ENCODE results near the gene TMEM270. TPM values are rescaled to one million over a fixed set of nuclear protein-coding genes. Genes with fewer than 3 reads are reported as not detected.
"Not testable (repeated sequence)": the region's sequence is repeated elsewhere in the genome, so short reads cannot be mapped to it uniquely, and the experiment has no call there.

The TMEM270 gene
- total RNA-seq, 1 experiment from 2014 or later: not detected

DNA sequence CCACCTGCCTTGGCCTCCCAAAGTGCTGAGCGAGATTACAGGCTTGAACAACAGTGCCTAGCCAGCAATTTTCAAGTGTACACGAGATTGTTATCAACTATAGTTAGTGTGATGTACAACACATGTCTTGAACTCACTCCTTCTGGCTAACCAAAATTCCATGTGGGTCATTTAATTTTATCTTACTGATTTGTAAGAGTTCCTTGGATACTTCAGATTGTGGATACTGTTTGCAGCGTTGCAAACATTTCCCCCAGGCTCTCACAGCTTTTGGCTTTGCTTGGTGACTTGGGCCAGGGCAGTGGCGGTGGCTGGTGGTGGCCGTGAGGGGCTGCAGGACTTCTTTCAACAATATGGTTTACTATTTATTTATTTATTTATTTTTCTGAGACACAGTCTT lies 8.5 kb upstream of the TMEM270 start:
- DNase-seq (ENCODE audit: low spot score): no peak

- no peak for DNase-seq (ENCODE audit: low spot score)
Measured at GRCh38 chr7:73856941-73857340, 4.0 kb upstream of the TMEM270 start.

DNA sequence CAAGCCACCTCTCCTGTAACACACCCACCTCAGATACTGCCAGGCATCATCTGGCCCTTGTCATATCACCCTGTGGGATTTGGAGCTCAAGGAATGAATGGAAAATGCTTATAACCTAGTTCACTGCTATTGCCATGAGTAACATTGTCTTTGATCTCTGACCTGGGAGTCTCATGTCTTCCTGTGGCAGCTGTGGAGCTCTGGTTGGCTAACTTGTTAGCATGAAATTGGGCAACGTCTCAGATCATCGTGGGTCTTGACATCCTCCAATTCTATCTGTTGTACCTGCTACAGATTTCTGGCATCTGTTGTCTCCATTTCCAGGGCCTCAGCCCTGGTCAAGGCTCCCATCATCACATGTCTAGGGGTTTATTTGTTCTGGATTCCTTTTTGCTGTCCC lies 2.2 kb upstream of the TMEM270 start:
- DNase-seq (ENCODE audit: low spot score): no peak

GRCh38 chr7:73861305-73861704 lies 346 bp downstream of the TMEM270 start:
- DNase-seq (ENCODE audit: low spot score): no peak

GRCh38 chr7:73864981-73865711 lies 4.2 kb downstream of the TMEM270 start:
- no peak for DNase-seq (ENCODE audit: low spot score)

DNA sequence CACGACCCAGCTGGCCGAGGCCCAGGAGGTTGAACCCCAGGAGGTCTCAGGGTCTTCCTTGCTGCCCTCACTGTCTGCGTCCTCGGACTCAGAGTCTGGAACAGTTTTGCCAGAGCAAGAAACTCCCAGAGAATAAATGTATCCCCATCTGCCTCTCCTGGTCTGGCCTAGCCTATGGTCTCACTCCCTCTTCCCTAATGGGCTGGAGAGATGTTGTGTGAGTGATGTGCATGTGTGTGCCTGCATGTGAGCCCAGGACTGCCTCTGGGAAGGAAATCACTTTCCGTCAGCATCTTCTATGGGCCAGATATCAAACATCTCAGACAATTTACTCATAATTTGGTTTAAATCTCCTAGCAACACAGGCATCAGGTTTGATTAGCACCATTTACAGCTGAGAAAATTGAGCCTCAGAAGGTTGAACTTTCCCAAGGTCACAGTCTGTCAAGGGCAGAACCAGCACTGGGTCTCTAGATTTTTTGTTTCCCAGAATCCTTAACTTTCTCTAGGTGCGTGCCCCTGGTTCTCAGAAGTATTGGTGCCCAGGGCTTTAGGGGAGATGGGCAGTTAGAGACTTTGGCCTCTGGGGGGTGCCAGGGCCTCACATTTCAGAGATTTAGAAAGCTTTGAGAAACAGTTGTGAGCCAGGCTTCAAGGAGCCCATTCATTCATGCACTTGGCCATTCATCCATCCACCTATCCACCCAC lies 4.9 kb downstream of the TMEM270 start:
- DNase-seq (ENCODE audit: low spot score): peak; percentile 85

GRCh38 chr7:73866446-73866767 lies 5.4 kb downstream of the TMEM270 start:
- no peak for DNase-seq (ENCODE audit: low spot score)

DNA sequence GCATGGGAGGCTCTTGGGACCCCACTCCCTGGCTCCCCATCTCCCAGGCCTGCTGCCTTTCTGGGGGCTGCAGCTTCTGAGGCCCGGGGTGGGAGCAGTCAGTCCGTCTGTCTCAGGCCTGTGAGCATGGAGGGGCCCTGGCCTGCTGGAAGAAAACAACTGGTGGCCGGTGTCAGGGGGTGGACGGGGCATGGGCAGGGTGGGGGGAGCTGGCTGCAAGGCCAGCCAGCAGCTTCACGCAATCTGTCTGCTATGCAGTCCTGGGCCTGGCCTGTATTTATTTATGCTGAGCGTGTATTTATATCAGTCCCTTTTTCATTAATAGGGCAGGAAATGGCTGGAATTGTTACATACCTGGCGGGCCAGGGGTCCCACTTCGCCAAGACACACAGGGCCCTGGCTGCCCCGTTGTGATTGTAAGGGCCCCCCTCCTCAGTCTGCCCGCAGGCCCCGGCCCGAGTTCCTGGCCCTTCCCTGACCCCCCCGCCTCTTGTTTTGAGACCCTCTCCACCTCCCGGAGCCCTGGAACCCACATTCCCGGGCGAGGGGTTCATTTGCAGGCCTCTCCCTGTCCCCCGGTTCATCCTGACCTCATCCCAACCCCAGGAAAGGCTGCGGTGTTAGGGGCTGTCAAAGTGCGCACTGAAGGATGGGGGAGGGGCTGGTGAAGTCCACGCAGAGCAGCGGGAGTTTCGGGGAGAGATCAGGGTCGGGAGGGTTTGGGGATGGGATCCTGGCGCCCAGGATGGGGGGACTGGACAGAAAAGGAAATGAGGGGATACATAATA lies 8.2 kb downstream of the TMEM270 start:
- DNase-seq (ENCODE audit: low spot score): no peak

DNA sequence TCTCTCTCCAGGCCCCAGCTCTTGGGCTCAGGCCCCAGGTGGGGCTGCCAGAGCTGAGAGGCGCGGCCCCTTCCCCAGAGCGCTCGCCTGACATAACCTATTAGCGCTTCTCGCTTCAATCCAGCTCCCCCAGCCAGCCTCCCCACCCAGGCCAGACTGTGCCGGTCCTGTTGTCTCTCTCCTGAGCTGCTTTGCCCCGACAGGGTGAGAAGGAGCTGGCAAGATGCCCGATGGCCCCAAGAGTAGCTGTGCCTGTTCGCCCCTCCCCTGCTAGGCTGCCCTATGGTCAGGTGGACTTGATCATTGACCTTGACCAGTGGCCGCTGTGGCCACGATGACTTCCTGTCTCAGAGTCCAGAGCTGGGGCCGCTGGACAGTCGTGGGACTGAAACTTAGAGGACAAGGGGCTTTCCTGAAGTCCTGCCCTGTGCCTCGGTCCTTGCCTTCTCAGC lies 9.1 kb downstream of the TMEM270 start:
- DNase-seq (ENCODE audit: low spot score): no peak

GRCh38 chr7:73871163-73872011 lies 10.4 kb downstream of the TMEM270 start:
- DNase-seq (ENCODE audit: low spot score): no peak

- no peak for DNase-seq (ENCODE audit: low spot score)
Measured at GRCh38 chr7:73872056-73872908, 11.3 kb downstream of the TMEM270 start.

GRCh38 chr7:73876361-73876760 lies 15.4 kb downstream of the TMEM270 start:
- no peak for DNase-seq (ENCODE audit: low spot score)

GRCh38 chr7:73876973-73877372 lies 16.0 kb downstream of the TMEM270 start:
- DNase-seq (ENCODE audit: low spot score): no peak

DNA sequence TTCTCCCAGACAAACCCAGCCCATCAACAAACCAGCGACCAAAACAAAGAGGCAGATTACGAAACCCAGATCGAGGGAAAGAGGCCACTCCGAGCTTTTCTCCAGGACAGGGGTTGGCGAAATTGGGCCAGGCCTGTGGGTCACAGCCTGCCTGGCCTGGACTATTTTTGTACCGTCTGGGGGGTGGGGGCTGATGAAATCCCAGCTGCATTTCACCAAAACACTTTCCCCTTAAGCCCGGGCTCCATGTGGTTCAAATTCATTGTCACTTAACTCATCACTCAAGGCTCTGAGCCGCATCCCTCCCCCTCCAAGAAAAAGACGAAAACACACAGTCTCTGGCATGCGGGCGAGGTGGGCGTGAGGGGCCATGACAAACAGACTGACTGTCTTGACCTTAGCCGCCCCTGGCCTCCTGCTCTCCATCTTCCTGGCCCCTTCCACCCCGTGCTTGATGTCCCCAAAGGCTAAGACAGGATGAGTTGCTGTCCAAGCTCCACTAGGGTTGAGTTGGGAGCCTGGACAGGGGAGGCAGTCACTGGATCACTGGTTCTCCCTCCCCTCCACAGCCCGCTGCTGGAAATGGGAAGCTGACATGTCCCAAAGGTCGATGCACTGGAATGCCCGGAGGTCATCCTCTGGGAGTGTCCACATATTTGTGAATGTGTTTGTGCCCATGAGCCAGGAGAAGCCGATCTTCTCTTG lies 19.2 kb downstream of the TMEM270 start:
- DNase-seq (ENCODE audit: low spot score): no peak

DNA sequence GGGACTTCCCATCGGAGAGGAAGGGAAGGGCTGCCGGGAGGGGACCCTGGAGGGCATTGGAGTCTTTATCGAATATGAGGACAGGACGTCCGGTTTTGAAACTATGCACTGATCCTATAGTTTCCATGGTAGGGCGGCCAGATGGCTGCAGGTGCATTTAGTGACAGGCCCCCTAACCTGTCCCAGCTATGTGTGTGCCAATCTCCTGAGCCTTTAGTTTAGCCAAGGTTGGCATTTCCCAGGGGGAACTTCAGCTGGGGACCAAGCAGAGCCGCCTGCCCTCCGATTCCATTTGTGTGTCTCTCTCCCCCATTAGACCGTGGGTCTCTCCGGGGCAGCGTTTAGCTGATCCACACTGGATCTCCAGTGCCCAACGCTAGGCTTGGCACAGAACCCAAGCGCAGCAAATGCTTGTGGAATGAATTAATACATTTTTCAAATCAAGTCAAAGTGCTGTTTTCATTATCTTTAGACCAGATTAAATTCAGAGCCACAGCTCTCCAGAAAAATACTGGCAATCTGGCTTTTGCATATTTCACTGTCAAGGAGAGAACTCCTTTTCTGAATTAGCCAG lies 19.9 kb downstream of the TMEM270 start:
- DNase-seq (ENCODE audit: low spot score): no peak

DNA sequence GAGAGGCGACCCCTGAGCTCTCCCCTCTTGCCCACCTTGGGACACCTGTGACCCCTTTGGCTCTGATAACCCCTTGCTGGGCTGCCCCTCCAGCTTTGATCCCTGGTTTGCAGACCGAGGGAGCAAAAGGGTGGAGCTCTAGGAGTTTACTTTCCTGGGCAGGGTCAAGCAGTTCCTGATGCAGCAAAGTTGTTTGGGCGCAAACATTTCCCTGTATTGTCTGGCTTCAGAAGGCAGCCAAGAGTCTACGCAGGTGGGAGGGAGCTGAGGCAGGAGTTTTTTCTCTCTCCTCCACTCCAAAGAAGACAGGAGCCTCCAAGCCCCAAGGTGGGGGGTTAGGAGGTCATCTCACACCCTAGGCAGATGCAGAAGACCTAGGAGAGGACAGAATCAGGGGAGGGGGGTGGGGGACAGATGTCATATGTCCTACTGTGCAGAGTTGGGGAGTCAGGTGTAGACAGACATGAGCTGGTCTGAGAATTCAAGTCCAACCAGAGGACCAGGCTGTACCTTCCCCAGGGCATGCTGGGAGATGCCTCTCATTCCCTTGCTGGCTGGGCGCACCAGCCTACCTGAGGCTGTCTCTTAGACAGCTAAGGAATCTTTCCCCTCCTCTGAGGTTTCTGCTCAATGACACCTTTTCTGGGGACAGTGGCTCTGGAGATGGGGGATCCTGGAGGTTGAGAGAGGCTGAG lies 20.5 kb downstream of the TMEM270 start:
- DNase-seq (ENCODE audit: low spot score): peak; percentile 36

- DNase-seq (ENCODE audit: low spot score): no peak
Measured at GRCh38 chr7:73882047-73882402, 21.1 kb downstream of the TMEM270 start.

GRCh38 chr7:73884867-73885422 lies 24.0 kb downstream of the TMEM270 start:
- not testable (repeated sequence) for DNase-seq (ENCODE audit: low spot score)

All from HT-29 (cell line).